Measurements from ENCODE around the gene PRAMEF8.
"Not testable (repeated sequence)": the region's sequence is repeated elsewhere in the genome, so short reads cannot be mapped to it uniquely, and the experiment has no call there.

- TF ChIP-seq POLR2A, CTCF (IDR thresholded peaks at IDR 0.05): not testable (repeated sequence)
These were observed 17.3 kb upstream of the PRAMEF8 start for GRCh38 chr1:13302197-13302596.

Measured in body of pancreas (tissue), 4 donors.